Measurements from ENCODE around the gene CDK11B.

Gene CDK11B

DNA sequence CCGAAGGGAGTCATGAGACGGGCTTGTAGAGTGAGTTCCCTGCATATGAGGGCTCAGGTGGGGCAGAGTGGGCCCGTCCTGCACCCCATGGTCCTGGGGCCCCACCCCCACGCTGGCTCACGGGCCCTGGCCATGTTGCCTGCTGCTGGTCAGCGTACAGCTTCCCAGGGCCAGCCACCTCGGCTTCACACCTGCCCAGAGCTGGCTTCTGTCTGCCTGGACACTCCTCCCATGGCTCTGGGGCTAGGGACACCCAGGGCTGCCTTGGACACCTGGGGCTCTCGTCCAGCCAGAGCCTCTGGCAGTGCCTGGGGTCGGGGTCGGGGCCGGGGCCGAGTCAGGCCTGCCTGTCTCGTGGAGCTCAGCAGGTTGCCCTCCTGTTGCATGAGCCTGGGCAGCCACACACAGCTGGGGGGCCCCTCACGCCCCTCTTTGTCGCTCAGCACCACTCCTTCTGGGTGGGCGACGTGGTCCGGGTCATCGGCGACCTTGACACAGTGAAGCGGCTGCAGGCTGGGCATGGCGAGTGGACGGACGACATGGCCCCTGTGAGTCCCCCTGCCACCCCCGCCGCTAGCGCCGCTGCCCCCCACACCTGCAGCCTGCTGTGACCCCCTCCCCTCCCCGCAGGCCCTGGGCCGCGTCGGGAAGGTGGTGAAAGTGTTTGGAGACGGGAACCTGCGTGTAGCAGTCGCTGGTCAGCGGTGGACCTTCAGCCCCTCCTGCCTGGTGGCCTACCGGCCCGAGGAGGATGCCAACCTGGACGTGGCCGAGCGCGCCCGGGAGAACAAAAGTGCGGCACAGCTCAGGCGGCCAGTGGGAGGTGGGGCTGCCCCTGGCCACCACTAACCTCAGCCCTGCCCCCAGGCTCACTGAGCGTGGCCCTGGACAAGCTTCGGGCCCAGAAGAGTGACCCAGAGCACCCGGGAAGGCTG is 32.3 kb downstream of the CDK11B start:
- no peak for DNase-seq

DNA sequence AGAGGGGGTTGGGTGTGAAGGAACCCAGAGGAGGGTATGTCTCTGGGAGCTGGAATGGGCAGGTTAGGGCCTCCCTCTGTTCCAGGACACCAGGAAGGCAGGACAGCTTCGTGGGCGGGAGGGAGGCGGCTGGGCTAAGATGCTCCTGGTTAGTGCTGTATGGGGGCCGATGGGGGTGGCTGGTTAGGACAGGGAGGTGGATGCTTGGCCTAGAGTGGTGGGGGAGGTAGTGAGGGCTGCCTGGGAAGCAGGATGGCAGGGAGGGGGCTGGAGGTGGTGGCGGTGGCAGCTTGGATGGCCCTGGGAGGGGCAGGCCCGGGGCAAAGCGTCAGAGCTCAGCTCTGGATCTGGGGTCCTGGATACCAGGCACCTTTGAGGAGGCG is 33.0 kb downstream of the CDK11B start:
- DNase-seq: no peak

DNA sequence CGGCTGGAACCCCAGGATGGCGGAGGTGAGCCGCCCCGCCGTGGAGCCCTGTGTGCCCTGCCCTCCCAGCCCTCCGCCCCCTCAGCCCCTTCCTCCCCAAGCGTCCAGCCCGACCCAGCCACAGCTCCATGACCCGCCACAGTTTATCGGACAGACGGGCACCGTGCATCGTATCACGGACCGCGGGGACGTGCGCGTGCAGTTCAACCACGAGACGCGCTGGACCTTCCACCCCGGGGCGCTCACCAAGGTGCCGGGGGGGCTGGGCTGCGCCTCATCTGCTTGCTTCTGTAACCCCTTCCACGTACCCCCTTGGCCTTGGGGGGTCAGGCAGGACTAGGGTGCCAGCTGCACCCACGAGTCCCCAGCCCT is 33.4 kb downstream of the CDK11B start:
- no peak for DNase-seq

DNA sequence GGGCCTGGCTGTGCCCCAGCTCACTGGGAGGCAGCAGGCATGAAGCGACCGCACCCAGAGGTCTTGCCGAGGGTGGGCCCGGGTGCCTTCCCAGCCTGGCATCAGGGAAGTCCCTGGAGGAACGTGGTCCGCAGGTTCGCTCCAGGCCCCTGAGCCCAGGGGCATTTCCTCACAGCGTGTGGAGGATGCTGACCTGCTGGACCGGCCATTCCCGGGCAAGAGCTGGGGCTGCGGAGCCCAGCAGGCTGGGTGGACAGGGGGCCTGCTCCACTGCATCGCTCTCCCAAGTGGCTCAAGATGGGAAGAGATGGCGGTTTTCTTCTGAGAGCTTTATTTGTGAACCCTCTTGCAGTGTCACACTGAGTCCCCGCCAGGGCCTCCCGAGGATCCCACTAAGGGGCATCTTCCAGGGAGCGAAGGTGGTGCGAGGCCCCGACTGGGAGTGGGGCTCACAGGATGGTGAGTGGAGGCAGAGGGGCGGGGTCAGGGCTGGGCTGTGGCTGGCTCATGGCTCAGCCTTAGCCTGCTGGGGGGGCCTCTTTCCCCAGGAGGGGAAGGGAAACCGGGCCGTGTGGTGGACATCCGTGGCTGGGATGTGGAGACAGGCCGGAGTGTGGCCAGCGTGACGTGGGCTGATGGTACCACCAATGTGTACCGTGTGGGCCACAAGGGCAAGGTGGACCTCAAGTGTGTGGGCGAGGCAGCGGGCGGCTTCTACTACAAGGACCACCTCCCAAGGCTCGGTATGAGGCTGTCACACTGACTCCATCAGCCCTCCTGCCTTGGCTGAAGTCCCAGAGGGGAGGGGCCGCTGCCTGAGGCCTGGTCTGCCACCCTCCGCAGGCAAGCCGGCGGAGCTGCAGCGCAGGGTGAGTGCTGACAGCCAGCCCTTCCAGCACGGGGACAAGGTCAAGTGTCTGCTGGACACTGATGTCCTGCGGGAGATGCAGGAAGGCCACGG is 34.1 kb downstream of the CDK11B start:
- no peak for DNase-seq

DNA sequence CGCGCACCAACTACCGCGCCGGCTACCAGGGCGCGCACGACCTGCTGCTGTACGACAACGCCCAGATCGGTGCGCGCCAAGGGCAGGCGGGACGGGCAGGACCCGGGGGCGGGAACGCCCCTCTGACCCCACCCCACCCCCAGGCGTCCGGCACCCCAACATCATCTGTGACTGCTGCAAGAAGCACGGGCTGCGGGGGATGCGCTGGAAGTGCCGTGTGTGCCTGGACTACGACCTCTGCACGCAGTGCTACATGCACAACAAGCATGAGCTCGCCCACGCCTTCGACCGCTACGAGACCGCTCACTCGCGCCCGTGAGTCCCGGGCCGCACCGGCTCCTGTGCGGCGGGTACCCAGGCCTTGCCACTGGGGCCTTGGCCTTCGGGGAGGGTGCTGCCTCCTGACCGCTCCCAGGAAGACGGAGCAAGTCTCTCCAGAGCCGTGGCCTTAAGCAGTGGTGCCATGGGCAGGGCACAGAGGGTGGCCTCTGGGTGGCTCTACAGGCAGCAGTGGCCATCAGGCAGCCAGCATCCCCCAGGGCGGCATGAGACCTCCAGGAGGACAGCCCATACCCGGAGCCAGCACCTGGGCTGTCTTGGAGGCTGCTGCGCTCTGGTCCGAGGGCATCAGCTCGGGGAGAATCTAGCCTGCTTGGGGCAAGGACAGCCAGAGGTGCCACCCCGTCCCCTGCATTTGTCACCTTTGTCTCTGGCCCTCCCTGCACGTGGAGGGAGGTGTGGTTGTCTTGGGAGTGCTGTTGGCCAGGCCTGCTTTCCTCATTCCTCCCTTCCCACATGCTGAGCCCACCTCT is 35.0 kb downstream of the CDK11B start:
- DNase-seq: no peak

DNA sequence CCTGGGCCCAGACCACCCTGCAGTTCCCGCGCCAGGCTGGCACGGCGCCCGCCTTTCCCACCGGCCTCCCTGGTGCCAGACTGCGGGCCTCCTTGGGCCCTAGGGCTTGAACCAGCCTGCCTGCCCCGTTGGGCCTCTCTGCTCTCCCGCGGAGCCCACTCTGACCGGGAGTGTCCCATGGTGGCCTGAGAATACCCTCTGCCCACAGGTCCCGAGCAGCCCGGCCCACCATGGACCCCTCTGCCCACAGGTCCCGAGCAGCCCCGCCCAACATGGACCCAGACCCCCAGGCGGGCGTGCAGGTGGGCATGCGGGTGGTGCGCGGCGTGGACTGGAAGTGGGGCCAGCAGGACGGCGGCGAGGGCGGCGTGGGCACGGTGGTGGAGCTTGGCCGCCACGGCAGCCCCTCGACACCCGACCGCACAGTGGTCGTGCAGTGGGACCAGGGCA is 35.6 kb downstream of the CDK11B start:
- DNase-seq: no peak

DNA sequence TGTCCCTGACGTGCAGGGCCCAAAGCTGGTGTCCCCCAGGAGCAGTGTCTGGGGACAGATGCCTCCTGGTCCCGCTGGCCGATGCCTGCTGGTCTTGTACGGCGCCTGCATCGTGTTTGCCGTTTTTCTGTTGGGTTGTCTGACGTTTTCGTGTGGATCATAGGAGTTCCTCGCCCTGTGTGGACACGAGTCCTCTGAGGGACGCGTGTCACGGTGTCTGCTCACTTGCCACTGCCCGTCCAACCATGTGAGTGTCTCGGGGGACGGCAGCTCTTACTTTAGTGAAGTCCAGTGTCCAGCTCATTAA is 36.1 kb downstream of the CDK11B start:
- no peak for DNase-seq

DNA sequence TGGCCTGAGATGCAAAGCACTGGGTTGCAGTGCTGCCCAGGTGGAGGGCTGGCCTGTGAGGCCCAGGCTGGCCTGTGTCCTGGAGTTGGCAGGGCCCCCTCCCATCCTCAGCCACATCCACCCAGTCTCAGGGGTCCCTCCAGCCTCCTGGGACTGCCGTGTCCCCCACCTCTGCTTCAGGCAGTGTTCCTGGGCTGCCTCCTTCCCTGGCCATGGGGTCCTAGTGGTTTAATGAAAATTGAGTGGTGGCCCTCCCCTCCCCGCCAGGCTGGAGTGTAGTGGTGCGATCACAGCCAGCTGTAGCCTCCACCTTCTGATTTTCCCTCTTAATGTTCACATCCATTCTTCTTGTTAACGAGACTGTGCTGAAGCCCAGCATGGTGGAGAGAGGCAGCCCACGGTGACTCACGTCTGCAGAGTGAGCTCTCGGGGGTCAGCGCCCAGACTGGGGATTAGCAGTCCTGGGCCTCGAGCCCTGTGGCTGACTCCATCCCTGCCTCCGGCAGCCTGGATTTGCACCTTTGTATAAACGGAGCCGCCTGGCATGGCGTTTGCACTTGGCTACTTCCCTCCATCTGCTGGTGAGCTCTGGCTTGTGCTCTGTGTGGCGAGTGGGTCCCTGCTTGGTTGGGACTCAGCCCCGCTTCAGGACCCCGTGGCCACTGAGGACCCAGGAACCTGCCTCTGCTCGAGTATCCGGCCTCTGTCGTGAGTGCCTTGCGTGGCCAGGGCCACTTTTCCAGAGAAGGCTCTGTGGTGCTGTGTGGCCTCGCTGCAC is 36.6 kb downstream of the CDK11B start:
- no peak for DNase-seq

DNA sequence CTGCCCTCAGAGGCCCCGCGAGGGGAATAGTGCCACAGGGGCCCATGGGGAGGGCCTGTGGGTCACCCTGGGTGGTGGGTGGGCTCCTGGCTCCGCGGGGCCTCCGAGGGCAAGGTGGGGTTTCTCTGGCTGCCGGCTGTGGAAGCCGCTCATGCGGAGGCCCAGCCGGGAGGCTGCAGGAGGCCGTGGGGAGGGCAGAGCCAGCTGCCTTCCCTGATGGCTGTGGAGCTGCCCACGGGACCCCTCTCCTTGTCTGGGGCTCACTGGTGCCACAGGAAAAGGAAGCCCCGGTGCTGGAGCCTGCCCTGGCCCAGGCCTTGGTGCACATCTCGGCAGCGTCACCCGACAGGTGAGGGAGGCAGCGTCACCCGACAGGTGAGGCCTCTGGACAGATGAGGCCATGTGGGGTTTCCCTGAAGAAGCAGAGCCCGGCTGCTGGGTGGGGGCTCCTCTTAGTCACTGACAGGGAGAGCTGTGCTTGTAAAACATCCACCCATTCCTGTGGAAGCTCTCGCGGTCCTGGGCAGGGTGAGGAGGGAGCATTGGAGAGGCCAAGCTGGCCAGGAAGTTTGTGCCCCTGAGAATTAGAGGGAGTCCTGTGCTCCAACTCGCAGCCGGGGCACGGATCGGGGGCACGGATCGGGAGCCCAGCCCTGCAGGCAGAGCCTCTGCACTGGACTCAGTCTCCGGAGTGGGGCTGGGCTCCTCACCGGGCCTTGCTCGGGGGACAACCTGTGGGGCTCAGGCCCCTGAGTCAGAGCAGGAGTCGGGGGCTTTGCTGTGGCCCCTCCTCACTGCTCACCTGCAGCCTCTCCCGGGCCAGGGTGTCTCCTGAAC is 37.4 kb downstream of the CDK11B start:
- DNase-seq: no peak

DNA sequence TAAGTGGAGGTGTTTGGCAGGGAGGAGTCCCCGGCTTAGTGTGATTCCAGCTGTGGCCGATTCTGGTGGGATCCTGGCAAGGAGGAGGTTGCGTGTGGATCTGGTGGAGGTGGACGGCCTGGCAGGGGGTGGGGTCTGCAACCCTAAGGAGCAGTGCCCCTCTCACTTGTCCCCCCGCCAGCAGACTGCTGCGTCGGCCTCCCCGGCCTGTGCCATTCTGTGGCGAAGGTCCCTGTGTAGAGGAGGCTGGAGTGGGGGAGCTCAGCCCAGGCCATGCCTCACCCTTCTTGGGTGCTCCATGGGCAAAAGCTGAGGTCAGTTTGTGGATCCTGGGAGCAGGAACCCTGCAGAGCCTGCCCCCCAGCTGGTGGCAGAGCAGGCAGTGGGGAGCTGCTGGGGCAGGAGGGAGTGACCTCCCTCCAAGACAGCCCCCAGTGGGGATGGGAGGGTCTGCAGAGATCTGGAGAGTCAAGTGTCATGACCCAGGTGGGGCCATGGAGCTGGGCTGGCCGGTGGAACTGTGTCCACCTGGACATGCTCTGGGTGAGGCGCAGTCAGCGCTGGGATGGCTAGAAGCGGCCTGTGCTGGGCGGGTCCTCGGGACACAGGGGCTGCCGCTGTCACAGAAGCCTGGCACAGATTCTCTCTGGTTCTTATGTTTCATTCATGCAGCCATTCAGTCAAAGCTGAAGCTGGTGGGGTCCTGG is 38.2 kb downstream of the CDK11B start:
- no peak for DNase-seq

DNA sequence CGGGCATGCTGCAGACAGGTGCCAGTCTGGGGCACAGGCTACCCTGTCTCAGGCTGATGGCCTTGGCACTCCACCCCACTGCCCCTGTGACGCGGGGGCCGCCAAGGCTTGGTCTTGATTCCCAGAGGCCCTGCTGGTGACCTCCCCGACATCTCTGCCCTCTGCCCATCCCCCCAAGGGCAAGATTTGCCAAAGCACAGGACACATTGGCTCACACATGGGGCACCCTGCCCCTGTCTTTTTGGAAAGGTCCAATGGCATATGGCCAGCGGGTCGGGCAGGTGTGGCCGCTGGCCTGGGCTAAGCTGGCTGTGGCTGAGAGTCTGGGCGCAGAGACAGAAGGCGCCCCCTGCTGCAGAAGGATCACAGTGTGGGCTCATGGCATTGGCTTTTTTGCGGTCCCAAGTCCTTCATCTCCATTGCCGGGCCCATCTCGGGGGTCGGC is 38.9 kb downstream of the CDK11B start:
- no peak for DNase-seq

DNA sequence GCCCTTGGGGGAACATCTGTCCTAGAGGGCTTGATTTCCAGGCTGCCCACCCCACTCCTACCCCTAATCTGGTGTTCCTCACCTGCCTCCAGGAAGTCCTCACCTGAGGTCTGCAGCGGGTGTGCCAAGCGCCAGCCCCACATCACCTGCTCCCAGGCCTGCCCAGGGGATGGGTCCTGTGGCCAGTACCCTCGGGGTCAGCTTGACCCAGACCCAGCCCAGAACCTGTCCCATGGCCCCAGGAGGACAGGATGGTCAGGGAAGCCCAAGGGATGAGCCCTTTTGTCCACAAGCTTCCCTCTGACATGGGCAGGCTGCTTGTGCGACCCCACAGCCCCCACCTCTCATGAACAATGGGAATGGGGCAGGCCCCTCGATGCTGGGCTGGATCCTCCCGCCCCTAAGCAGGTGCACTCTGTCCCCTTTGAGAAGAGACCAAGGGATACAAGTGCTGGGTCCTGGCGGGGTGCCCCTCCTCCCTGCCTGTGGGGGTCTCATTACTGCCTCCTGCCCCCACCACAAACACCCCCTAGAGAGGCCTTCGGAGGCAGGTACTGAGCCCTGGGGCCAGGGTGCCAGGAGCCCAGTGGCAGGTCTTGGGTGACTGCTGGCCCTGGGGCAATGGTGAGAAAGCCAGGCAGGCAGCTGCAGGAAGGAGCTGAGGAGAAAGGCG is 40.3 kb downstream of the CDK11B start:
- no peak for DNase-seq

DNA sequence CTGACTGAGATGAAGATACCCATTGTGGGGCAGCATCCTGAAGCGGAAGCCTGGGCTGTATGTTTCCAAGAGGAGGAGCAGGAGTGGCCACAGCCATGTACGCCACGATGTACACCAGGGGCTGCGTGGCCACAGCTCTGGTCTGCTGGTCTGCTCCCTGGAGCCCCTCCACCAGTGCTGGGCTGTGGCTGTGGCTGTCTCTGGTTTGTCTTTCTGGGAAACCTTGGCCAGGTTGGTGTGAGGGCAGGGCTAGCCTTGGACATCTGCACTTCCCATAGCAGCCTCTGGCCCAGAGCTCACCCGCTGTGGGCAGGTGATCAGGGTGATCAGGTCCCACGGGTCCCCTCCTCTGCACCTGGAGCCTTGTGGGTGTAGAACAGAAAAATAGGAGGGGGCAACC is 40.9 kb downstream of the CDK11B start:
- no peak for DNase-seq

DNA sequence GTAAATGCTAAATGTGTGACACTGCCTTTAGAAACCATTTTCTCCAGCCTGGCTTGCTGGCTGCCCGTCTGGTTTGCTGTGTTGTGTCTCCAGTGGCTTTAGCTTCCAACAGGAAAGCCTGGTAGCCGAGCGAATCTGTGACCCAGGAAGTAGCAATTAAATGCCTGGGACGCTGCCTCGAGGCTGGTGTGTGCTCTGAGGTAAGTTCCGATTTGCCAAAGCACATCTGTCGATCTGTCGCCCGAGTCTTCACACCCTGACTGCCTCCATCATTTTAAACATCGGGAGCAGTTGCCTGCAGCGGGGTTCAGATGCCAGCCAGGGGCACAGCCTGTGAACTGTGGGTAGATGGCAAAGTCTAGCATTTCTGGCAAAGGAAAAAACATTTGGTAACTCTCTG is 41.3 kb downstream of the CDK11B start:
- DNase-seq: no peak

DNA sequence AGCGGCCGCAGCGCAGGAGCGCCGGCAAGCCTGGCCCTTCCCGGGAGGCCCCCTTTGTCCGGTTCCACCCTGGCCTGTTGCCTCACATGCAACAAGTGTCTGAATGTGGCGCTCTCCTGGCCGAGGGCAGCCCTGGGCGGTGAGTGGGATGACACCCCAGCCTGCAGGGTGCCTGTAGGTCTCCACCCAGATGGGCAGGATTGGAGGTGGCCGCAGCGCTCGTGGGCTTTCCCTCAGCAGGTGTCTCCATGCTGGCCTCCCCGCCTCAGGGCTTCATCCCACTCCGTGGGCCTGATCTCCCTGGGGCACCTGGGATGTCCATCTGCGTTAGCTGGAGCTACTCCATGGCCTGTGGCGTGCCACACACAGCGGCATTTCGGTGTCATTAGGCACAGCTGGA is 42.0 kb downstream of the CDK11B start:
- no peak for DNase-seq

DNA sequence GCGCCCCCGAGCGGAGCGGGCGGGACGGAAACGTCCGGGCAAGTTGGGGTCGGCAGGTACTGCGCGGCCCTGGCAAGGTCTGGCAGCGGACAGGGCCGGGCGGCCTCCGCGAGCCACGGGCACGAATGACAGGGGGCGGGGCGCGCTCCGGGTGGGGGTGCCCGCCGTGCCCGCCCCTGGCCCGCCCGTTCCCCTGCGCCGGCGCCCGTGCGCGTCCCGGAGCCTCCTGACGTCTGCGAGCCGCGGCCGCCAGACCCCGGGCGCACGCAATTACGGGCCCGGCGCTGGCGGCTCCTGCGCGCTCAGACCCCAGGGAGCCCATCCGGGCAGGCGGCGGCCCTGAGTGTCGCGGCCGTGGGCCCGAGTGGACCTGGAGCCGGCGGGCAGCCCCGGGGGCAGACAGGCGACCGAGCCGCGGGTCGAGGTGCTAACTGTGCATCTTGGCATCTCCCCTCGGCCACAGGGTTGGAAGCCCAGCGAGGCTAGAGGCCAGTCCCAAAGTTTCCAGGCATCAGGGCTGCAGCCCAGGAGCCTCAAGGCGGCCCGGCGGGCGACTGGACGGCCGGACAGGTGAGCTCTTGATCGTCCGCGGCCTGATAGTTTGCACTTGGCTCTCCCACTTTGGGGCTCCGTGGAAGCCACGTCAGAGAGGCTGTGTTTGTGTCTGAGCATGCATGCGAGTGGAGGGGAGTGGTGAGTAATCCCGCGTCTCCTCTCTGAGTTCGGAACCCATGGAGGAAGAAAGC is 42.6 kb downstream of the CDK11B start:
- no peak for DNase-seq

DNA sequence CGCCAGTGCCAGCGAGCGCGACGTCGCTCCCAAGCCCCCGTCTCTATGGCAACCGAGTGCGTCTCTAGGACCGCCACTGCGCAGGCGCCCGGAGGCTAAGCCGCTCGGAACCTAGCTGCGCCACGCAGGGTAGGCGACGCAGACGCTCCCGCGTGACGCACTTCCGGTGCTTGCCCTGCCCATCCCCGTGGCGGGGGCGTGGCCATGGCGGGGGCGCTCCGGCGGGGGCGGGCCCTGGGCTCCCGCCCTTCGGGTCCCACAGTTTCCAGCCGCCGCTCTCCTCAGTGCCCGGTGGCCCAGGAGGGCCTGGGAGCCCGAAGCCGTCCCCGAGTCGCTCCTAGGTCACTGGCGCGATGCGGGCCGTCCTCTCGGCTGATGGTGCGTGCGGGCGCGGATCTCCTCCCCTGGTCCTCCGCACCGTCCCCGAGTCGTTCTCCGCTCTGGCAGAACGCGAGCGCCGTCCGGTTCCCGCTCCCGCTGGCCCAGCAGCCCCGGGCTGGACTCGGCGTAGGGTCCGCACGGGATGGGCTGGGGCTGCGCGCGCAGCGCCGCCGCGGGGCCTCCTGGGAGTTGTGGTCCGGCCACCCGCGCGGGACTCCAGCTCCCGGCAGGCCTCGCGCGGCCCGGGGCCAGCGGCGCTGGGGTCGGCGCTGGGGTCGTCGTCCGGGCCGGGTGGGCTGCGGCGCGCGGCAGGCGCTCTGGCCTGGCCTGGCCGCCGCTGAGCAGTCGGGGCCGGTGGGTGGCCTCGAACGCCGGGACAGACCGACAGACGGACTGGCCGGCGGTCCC is 43.4 kb downstream of the CDK11B start, which contains the start of gene MIB2:
Gene MIB2 (plus strand): TSS at position 245 of the 789 bp plus-strand sequence. CDS start 7,953 bp downstream, outside the sequence.
- DNase-seq: peak; percentile 91

DNA sequence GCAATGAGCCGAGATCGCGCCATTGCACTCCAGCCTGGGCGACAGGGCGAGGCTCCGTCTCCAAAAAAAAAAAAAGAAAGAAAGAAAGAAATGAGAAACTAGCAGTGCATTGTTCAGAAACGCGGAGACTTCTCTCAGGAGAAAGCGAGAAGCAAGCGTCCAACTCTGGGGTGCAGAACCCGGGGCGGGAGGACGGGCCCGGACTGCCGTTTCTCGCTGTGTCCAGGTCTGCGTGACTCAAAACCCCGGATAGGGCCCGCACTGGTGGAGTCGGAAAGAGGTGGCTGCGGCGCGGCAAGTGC is 43.9 kb downstream of the CDK11B start:
- DNase-seq: no peak

Measured in NCI-H187 treated with DMSO at 0.1 percent for 48 hours (cell line).